HEK293 (cell line): ENCODE measurements around the gene NNT.

Experiments
- CTCF ChIA-PET: fragments of 350-600 bp; formaldehyde crosslinking; extraction: SDS; loops from one replicate; lab custom pipeline; 2021; ENCODE audit warnings: antibody characterized with exemption; lab: Yijun Ruan, JAX
- POLR2A ChIA-PET: fragments of 300-600 bp; formaldehyde crosslinking; extraction: SDS; loops from one replicate; lab custom pipeline; 2020; ENCODE audit warnings: antibody characterized with exemption, inconsistent platforms; lab: Yijun Ruan, JAX
- H3K27ac ChIP-seq: fragments of 200-500 bp; sonication (Bioruptor generic); 2 replicates; pipeline ENCODE4 v1.5.1; 2014; ENCODE audit warnings: low read depth, low read length, control low read depth, inconsistent platforms; ENCODE audit errors: extremely low read depth
- H3K36me3 ChIP-seq, 2 experiments: fragments of 200-500 bp in 1 of 2; sonication (Bioruptor generic) in 1 of 2; 1 replicate in 1 of 2; 2 replicates in 1 of 2; pipeline ENCODE4 v1.5.1; 2014 to 2017; ENCODE audit warnings: inconsistent platforms in 2 of 2, low read length in 2 of 2; ENCODE audit not compliant: control insufficient read depth in 2 of 2, insufficient read depth in 1 of 2
- H3K4me1 ChIP-seq: fragments of 200-500 bp; sonication (Bioruptor generic); 2 replicates; pipeline ENCODE4 v1.5.1; 2014; ENCODE audit warnings: mild to moderate bottlenecking, low read length, inconsistent platforms; ENCODE audit not compliant: control insufficient read depth, insufficient read depth
- H3K4me3 ChIP-seq: 2 replicates; pipeline ENCODE4 v1.5.1; 2011; ENCODE audit warnings: low read depth, mild to moderate bottlenecking, control low read depth, low read length, moderate library complexity
- H3K9me3 ChIP-seq: fragments of 200-500 bp; sonication (Bioruptor generic); 2 replicates; pipeline ENCODE4 v1.5.1; 2014; ENCODE audit warnings: low read depth, low read length, inconsistent platforms; ENCODE audit not compliant: control insufficient read depth, insufficient read depth
- EGR2 ChIP-seq: fragments of 450-650 bp; formaldehyde crosslinking; IDR thresholded peaks from 2 replicates; pipeline ENCODE4 v1.5.1; 2016; ENCODE audit warnings: low read depth, missing biosample characterization, missing genetic modification characterization
- KLF9 ChIP-seq: fragments of 450-650 bp; formaldehyde crosslinking; IDR thresholded peaks from 2 replicates; pipeline ENCODE4 v1.5.1; 2016; ENCODE audit warnings: missing biosample characterization, missing genetic modification characterization, low read depth
- PATZ1 ChIP-seq: fragments of 450-650 bp; formaldehyde crosslinking; IDR thresholded peaks from 2 replicates; pipeline ENCODE4 v1.5.1; 2016; ENCODE audit warnings: missing biosample characterization, missing genetic modification characterization
- ZNF132 ChIP-seq: fragments of 450-650 bp; formaldehyde crosslinking; IDR thresholded peaks from 2 replicates; pipeline ENCODE4 v1.5.1; 2017; ENCODE audit warnings: missing biosample characterization, missing genetic modification characterization, borderline replicate concordance
- ZNF138 ChIP-seq: fragments of 450-650 bp; formaldehyde crosslinking; IDR thresholded peaks from 2 replicates; pipeline ENCODE4 v1.5.1; 2016; ENCODE audit warnings: missing biosample characterization, missing genetic modification characterization, borderline replicate concordance
- ZNF354C ChIP-seq: fragments of 450-650 bp; formaldehyde crosslinking; IDR thresholded peaks from 2 replicates; pipeline ENCODE4 v1.5.1; 2016; ENCODE audit warnings: missing biosample characterization, missing genetic modification characterization, low read depth, borderline replicate concordance
- ZNF391 ChIP-seq: fragments of 450-650 bp; formaldehyde crosslinking; IDR thresholded peaks from 2 replicates; pipeline ENCODE4 v1.5.1; 2016; ENCODE audit warnings: low read depth, missing biosample characterization, missing genetic modification characterization, borderline replicate concordance
- ZNF433 ChIP-seq: fragments of 450-650 bp; formaldehyde crosslinking; IDR thresholded peaks from 2 replicates; pipeline ENCODE4 v1.5.1; 2016; ENCODE audit warnings: missing biosample characterization, missing genetic modification characterization, low read depth
- ZNF510 ChIP-seq: fragments of 450-650 bp; formaldehyde crosslinking; IDR thresholded peaks from 2 replicates; pipeline ENCODE4 v1.5.1; 2018; ENCODE audit warnings: mild to moderate bottlenecking, missing genetic modification characterization, missing biosample characterization; ENCODE audit not compliant: insufficient replicate concordance
- ZNF571 ChIP-seq: fragments of 450-650 bp; formaldehyde crosslinking; IDR thresholded peaks from 2 replicates; pipeline ENCODE4 v1.5.0; 2017; ENCODE audit warnings: missing biosample characterization, missing genetic modification characterization
- ZNF629 ChIP-seq: fragments of 450-650 bp; formaldehyde crosslinking; IDR thresholded peaks from 2 replicates; pipeline ENCODE4 v1.5.1; 2017; ENCODE audit warnings: missing biosample characterization, missing genetic modification characterization
- TF ChIP-seq, protein P1 (sequence below): fragments of 450-650 bp; formaldehyde crosslinking; IDR thresholded peaks from 2 replicates; pipeline ENCODE4 v1.5.1; 2016; ENCODE audit warnings: missing biosample characterization, missing genetic modification characterization, low read depth
- TF ChIP-seq, protein P2 (sequence below): fragments of 450-650 bp; formaldehyde crosslinking; conservative IDR thresholded peaks from 2 replicates; pipeline ENCODE4 v1.5.1; 2016; ENCODE audit warnings: low read depth, missing biosample characterization, missing genetic modification characterization
- TF ChIP-seq, protein P3 (sequence below): sonication (generic); formaldehyde crosslinking; IDR thresholded peaks from 2 replicates; pipeline ENCODE4 v1.8.1; 2022; ENCODE audit warnings: mild to moderate bottlenecking, moderate library complexity, missing genetic modification reagents
- TF ChIP-seq, protein P4 (sequence below): fragments of 450-650 bp; formaldehyde crosslinking; IDR thresholded peaks from 2 replicates; pipeline ENCODE4 v1.5.1; 2016; ENCODE audit warnings: missing biosample characterization, missing genetic modification characterization
- TF ChIP-seq, protein P5 (sequence below): fragments of 450-650 bp; formaldehyde crosslinking; IDR thresholded peaks from 2 replicates; pipeline ENCODE4; 2016; ENCODE audit warnings: missing biosample characterization, missing genetic modification characterization
- TF ChIP-seq, protein P6 (sequence below): fragments of 450-650 bp; formaldehyde crosslinking; IDR thresholded peaks from 2 replicates; pipeline ENCODE4 v1.5.1; 2016; ENCODE audit warnings: missing biosample characterization, missing genetic modification characterization
- TF ChIP-seq, protein P7 (sequence below): fragments of 450-650 bp; formaldehyde crosslinking; IDR thresholded peaks from 2 replicates; pipeline ENCODE4 v1.5.1; 2016; ENCODE audit warnings: missing biosample characterization, missing genetic modification characterization

The NNT gene

DNA sequence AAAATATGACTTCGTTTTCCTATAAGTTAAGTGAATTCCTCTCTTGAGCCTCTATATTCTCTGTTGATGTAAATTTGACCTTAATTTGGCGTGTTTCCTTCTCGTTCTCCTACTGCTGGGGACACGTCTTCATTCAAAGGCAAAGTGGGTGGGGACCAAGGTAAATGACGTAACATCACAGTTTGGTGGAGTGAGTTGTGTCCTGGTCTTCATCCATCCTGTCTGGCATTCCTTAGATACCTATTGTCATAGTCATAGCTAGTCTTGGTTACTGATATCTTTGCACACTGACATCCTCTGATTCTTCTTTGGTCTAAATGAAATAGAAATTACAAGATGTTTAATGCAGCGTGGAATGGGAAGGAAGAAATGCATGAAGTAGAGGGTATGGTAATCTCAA is 108.5 kb downstream of the NNT start:
- Histone ChIP-seq H3K4me1 (no peaks in the 10 kb centered on the region), H3K27ac (no peak overlapping the region), H3K4me3 (no peak overlapping the region), H3K36me3 (peaks cover 0 to under 1% of the 10 kb centered on the region in 2 experiments; a peak in 1 of 3 replicates), H3K9me3 (no peaks in the 10 kb centered on the region)
- ChIA-PET CTCF (interaction anchor here (0.7 kb wide), 1 partner anchor 296 kb away, joined by 4 read pairs; no protein-coding TSS in a partner anchor), POLR2A (no interaction called here)
- TF ChIP-seq ZNF354C: no peak
- no peak for TF ChIP-seq ZNF138
- TF ChIP-seq, protein P1, sequence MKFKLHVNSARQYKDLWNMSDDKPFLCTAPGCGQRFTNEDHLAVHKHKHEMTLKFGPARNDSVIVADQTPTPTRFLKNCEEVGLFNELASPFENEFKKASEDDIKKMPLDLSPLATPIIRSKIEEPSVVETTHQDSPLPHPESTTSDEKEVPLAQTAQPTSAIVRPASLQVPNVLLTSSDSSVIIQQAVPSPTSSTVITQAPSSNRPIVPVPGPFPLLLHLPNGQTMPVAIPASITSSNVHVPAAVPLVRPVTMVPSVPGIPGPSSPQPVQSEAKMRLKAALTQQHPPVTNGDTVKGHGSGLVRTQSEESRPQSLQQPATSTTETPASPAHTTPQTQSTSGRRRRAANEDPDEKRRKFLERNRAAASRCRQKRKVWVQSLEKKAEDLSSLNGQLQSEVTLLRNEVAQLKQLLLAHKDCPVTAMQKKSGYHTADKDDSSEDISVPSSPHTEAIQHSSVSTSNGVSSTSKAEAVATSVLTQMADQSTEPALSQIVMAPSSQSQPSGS: no peak
- TF ChIP-seq ZNF629 (tag by site-specific recombination): no peak
- TF ChIP-seq, protein P2, sequence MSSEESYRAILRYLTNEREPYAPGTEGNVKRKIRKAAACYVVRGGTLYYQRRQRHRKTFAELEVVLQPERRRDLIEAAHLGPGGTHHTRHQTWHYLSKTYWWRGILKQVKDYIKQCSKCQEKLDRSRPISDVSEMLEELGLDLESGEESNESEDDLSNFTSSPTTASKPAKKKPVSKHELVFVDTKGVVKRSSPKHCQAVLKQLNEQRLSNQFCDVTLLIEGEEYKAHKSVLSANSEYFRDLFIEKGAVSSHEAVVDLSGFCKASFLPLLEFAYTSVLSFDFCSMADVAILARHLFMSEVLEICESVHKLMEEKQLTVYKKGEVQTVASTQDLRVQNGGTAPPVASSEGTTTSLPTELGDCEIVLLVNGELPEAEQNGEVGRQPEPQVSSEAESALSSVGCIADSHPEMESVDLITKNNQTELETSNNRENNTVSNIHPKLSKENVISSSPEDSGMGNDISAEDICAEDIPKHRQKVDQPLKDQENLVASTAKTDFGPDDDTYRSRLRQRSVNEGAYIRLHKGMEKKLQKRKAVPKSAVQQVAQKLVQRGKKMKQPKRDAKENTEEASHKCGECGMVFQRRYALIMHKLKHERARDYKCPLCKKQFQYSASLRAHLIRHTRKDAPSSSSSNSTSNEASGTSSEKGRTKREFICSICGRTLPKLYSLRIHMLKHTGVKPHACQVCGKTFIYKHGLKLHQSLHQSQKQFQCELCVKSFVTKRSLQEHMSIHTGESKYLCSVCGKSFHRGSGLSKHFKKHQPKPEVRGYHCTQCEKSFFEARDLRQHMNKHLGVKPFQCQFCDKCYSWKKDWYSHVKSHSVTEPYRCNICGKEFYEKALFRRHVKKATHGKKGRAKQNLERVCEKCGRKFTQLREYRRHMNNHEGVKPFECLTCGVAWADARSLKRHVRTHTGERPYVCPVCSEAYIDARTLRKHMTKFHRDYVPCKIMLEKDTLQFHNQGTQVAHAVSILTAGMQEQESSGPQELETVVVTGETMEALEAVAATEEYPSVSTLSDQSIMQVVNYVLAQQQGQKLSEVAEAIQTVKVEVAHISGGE: no peak
- TF ChIP-seq, protein P3, sequence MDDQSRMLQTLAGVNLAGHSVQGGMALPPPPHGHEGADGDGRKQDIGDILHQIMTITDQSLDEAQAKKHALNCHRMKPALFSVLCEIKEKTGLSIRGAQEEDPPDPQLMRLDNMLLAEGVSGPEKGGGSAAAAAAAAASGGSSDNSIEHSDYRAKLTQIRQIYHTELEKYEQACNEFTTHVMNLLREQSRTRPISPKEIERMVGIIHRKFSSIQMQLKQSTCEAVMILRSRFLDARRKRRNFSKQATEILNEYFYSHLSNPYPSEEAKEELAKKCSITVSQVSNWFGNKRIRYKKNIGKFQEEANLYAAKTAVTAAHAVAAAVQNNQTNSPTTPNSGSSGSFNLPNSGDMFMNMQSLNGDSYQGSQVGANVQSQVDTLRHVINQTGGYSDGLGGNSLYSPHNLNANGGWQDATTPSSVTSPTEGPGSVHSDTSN (CRISPR knock-in tag): no peak
- TF ChIP-seq ZNF433 (tag by site-specific recombination): no peak
- no peak for TF ChIP-seq ZNF391 (tag by site-specific recombination)

DNA sequence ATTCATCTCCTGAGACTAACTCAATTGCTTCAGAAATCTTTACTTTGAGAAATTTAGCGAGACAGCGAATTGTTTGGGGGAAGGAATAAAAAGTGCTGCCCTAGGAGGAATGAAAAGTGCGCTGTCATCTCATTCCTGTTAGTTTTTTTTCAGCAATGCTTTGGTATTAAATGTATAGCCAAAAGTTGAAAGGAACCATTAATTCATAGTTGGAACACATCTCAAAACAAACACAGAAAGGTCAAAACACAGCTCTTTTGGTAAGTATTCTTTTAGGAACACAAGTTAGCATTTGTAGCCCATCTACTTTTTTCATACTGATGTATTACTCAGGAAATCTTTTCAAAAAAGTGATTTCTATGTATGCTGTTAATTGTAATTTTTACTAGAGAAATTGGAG is 109.1 kb downstream of the NNT start:
- POLR2A ChIA-PET: no interaction called here
- H3K4me3 ChIP-seq: no peak overlapping the region
- no peaks in the 10 kb centered on the region for H3K9me3 ChIP-seq
- H3K4me1 ChIP-seq: no peaks in the 10 kb centered on the region
- H3K36me3 ChIP-seq: no peaks in the 10 kb centered on the region
- TF ChIP-seq, protein P4, sequence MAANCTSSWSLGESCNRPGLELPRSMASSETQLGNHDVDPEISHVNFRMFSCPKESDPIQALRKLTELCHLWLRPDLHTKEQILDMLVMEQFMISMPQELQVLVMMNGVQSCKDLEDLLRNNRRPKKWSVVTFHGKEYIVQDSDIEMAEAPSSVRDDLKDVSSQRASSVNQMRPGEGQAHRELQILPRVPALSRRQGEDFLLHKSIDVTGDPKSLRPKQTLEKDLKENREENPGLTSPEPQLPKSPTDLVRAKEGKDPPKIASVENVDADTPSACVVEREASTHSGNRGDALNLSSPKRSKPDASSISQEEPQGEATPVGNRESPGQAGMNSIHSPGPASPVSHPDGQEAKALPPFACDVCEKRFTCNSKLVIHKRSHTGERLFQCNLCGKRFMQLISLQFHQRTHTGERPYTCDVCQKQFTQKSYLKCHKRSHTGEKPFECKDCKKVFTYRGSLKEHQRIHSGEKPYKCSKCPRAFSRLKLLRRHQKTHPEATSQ: no peak
- TF ChIP-seq PATZ1: no peak
- no peak for TF ChIP-seq EGR2 (tag by site-specific recombination)
- TF ChIP-seq ZNF510 (tag by site-specific recombination): no peak
- TF ChIP-seq ZNF629 (tag by site-specific recombination): no peak
- TF ChIP-seq, protein P5, sequence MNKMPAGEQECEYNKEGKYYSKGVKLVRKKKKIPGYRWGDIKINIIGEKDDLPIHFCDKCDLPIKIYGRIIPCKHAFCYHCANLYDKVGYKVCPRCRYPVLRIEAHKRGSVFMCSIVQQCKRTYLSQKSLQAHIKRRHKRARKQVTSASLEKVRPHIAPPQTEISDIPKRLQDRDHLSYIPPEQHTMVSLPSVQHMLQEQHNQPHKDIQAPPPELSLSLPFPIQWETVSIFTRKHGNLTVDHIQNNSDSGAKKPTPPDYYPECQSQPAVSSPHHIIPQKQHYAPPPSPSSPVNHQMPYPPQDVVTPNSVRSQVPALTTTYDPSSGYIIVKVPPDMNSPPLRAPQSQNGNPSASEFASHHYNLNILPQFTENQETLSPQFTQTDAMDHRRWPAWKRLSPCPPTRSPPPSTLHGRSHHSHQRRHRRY (tag by site-specific recombination): no peak
- no peak for TF ChIP-seq ZNF132 (tag by site-specific recombination)
- TF ChIP-seq ZNF571 (tag by site-specific recombination): no peak
- no peak for TF ChIP-seq KLF9 (tag by site-specific recombination)
- TF ChIP-seq, protein P6, sequence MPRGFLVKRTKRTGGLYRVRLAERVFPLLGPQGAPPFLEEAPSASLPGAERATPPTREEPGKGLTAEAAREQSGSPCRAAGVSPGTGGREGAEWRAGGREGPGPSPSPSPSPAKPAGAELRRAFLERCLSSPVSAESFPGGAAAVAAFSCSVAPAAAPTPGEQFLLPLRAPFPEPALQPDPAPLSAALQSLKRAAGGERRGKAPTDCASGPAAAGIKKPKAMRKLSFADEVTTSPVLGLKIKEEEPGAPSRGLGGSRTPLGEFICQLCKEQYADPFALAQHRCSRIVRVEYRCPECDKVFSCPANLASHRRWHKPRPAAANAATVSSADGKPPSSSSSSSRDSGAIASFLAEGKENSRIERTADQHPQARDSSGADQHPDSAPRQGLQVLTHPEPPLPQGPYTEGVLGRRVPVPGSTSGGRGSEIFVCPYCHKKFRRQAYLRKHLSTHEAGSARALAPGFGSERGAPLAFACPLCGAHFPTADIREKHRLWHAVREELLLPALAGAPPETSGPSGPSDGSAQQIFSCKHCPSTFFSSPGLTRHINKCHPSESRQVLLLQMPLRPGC (tag by site-specific recombination): no peak
- TF ChIP-seq, protein P7, sequence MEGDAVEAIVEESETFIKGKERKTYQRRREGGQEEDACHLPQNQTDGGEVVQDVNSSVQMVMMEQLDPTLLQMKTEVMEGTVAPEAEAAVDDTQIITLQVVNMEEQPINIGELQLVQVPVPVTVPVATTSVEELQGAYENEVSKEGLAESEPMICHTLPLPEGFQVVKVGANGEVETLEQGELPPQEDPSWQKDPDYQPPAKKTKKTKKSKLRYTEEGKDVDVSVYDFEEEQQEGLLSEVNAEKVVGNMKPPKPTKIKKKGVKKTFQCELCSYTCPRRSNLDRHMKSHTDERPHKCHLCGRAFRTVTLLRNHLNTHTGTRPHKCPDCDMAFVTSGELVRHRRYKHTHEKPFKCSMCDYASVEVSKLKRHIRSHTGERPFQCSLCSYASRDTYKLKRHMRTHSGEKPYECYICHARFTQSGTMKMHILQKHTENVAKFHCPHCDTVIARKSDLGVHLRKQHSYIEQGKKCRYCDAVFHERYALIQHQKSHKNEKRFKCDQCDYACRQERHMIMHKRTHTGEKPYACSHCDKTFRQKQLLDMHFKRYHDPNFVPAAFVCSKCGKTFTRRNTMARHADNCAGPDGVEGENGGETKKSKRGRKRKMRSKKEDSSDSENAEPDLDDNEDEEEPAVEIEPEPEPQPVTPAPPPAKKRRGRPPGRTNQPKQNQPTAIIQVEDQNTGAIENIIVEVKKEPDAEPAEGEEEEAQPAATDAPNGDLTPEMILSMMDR (tag by site-specific recombination): no peak
- TF ChIP-seq, all 188 proteins: peak for 0
- H3K27ac ChIP-seq: no peak overlapping the region
- CTCF ChIA-PET: no interaction called here
